ENCODE data around the gene FGD3.

- no peak for TF ChIP-seq CTCF (IDR thresholded peaks at IDR 0.05 in 4 of 5, conservative IDR thresholded peaks at IDR 0.05 in 1 of 5)
- TF ChIP-seq POLR2A (IDR thresholded peaks at IDR 0.05) = no peak
Measured at GRCh38 chr9:92980085-92980745, 32.9 kb downstream of the FGD3 start.
